Activated CD4-positive, alpha-beta T cell treated with anti-CD3 and anti-CD28 coated beads for 4 hours (primary cell): ENCODE data around the gene RHOG.

Source experiments
- DNase-seq, 2 donors: peaks; one replicate each; pipeline ENCODE4 v3.0.0-alpha.2; 2020

RHOG gene

DNA sequence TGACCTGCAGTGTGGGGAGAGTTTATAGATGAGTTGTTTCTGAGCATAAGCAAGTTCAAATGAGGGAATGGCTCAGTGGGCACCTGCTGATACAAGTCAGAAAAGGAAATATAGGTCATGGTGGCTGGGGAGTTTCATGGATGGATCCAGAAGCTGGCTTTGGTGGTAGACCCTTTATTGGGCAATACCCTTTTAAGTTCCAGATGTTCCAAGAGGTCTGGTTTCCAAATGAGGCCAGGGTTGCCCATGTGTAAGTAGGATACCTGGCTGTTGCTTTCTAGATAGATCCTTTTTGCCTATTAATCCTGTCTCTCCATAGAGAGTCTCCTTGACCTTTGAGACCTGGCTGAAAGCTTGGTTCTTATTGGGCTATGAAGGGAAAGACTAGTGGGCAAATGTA is 16.9 kb upstream of the RHOG start:
- no peak for DNase-seq

DNA sequence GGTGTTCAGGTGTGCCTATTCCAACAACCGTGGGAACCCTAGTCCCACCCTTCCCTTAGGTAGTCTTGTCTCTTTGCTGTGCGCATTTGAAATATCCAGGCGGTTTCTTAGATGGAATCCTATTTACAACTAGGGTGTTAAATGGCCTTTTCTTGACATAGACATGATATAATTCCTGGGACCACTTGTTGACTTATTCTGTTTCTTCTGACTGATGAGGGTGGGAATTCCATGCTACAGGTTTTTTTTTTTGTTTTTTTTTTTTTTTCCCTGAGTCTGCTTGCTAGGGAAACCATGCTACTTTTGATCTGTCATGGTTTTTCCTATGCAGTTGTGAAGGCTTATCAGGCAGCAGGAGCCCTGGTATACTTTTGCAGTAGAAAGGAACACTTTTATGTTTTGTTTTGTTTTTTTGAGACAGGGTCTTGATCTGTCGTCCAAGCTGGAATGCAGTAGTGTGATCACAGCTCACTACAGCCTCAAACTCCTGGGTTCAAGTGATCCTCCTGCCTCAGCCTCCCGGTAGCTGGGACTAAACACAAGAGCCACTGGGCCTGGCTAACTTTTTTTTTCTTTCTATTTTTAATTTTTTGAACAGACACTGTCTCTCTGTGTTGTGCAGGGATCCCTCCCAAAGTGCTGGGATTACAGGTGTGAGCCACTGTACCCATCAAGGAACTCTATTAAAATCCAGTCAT is 16.2 kb upstream of the RHOG start:
- DNase-seq = no peak

DNA sequence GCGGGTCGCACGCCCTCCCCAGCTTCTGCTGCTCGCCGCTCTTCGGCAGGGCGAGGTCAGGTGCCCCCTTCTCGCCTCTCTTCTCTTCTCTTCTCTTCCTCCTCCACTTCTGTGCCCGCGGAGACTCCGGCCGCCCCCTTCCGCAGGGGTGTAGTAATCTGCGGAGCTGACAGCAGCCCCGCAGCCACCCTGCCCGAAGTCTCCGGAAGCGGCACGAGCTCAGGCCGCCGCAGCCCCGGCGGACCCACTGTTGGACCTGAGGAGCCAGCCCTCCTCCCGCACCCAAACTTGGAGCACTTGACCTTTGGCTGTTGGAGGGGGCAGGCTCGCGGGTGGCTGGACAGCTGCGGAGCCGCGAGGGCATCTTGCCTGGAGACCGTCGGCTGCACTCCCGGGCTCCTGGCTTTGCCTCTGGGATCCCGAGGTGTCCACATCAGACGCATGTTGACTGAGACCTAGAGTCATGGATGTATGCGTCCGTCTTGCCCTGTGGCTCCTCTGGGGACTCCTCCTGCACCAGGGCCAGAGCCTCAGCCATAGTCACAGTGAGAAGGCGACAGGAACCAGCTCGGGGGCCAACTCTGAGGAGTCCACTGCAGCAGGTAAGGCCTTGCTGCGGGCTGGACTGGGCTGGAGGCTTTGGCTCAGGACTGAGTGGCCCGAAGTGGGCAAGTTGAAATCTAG is 15.2 kb upstream of the RHOG start:
- DNase-seq = peak in 1 of 2 donors; percentile 35

DNA sequence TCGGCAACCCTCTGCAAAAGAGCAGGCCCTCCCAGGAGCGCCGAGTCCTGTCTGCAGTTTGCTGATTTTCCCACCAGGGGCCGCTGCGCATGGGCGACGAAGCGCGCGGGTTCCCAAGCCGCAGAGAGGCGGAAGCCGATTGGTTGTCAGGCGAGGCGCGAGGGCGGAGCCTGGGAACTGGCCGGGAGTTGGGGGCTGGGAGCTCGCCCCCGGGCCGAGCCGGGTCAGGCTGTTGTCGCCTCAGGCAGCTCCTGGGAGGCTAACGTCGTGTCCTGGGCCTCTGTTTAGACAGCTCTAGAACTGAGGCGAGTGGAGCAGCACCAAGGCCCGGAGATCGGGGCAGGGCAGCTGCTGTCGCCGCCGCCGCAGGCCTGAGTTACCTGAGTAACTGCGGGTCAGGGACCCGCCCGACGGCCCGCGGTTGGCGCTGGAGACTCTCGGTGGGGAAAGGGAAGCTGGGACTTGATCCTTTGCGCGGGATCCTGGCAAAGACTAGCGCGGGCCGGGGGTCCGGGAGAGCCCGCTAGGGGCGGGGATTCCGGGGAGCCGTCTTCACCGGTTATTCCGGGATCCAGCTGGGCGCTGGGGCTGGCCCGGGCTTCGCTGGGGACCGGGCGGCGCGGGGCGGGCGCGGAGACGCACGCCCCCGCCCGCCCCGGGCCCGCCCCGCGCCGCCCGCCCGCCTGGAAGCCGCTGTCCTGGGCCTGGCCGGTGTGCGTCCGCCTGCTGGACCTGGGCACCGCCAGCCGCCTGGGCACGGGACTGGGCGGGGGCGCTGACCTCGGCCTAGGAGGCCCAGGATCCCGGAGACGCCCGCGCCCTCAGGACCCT is 14.4 kb upstream of the RHOG start, which contains the start of gene STIM1:
Gene STIM1 (plus strand): TSS at position 688 of the 831 bp plus-strand sequence. CDS start 607 bp downstream, outside the sequence.
- peak; percentile 95 to 98 for DNase-seq

DNA sequence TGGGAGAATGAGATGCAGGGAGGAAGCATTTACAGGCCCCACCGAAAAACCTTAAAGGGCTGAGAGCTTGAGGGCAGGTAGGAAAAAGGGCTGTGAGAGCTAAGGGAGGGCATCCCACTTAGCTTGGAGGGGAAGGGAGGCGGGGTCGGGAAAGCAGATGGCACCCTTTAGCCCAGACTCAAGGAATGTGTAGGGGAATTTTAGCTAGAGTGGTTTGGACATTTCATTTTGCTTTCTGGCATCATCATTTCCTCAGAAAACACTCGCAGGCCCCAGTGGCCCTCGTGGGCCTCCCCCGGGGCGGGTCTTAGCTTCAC is 13.9 kb upstream of the RHOG start:
- DNase-seq = no peak

DNA sequence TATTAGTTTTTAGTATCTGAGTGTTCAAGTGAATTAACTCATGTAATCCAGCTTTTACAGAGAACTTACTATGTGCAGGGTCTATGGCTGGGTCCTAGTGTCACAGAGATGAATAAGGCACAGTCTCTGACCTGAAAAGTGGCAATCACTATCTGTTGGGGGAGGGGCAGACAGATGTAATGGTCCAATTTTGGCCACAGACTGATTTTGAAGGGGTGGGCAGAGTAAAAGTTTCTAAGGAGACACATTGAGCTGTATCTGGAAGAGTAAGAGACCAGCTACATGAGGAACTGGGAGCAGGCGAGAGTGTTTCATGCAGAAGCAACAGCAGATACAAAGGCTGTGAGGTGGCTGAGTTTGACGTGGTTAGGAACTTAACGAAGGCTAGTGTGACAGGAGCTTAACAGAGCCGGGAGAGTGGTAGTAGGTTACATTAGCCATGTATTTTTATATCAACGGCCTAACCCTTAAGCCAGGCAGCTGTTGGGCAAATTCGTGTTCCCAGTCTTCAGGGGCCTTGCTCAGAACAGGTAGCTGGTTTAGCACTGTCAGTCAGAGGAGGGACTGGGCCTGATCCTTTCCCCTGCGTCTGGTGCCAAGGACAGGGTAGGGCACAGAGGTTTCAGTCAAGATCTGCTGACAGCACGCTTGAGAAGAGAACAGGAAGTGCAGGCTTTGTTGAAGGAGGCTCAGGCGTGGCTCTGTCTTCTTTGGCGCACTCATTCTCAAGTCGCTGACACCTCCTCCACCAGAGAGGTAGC is 13.3 kb upstream of the RHOG start:
- peak; percentile 63 to 65 for DNase-seq

DNA sequence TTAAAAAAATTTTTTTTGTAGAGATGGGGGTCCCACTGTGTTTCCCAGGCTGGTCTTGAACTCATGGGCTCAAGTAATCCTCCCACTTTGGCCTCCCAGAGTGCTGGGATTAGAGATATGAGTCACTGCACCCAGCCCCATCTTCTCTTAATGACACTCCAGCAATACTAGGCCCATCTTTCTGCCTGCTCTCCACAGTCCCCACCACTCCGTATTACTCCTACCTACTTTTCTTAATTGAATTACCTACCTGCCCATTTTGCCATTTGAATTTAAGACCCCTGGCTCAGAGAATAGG is 12.7 kb upstream of the RHOG start:
- DNase-seq = no peak

DNA sequence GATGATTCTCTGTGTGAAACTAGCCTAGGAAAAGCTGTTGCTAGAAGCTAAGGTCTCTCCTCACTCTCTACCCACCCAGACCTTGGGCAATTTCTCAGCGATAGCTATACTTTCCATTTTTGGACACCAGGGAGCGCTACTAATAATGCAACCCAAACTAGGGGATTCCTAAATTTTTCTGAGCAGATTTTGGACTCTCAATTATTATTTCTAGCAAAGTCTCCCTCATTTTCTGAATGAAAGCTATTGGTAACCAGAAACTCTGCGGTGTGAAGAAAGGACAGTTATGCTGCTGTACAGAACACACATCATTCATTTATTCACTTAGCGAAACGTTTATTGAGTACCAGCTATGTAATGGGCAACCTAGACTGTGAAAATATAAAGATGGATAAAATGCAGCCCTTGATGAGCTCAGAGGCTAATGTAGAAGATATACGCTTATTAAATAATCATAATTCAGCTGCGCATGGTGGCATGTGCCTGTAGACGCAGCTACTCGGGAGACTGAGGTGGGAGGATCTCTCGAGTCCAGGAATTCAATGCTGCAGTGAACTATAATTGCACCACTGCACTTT is 8.6 kb upstream of the RHOG start:
- peak in 1 of 2 donors; percentile 74 for DNase-seq

DNA sequence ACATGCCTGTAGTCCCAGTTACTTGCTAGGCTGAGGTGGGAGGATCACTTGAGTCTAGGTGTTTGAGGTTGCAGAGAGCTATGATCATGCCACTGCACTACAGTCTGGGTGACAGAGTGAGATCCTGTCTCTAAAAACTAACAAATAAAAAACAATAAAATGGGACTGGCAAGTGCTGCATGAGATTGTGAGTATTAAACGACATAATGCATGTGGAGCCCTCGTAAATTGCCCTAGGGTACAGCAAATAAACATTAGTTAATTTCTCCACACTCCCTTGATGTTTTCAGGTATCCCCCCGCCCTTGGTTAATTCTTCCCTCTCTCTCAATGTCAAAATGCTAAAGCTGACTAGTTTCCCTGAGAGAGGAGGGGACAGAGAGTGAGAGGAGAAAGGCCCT is 4.9 kb upstream of the RHOG start:
- DNase-seq = no peak

DNA sequence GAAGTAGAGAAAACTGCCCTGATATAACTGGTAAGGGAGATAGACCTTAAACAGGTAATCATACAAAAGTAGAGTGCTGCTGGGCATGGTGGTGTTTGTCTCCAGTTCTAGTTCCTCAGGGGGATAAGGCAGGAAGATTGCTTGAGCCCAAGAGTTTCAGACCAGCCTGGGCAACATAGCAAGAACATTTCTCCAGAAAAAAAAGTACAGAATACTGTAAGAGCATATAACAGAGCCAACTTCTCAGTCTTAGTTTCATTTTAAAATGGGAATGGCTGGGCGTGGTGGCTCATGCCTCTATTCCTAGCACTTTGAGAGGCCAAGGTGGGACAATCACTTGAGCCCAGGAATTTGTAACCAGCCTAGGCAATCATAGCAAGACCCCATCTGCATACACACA is 4.5 kb upstream of the RHOG start:
- DNase-seq = no peak

DNA sequence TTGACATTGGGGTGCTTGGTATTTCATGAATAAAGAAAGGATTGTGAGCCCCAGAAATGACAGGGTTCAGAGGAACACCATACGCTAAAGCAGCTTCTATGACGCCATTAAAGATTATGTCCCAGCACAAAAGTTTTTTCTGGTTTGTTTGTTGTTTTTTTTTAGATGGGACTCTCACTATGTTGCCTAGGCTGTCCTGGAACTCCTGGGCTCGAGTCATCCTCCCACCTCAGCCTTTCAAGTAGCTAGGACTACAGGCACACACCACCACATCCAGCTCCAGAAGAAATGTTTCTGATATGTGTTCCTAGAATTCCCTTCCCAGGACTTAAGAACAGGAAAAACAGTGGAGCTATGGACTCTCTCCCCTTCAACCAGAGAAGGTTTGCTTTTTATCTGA is 2.6 kb upstream of the RHOG start:
- DNase-seq = no peak

DNA sequence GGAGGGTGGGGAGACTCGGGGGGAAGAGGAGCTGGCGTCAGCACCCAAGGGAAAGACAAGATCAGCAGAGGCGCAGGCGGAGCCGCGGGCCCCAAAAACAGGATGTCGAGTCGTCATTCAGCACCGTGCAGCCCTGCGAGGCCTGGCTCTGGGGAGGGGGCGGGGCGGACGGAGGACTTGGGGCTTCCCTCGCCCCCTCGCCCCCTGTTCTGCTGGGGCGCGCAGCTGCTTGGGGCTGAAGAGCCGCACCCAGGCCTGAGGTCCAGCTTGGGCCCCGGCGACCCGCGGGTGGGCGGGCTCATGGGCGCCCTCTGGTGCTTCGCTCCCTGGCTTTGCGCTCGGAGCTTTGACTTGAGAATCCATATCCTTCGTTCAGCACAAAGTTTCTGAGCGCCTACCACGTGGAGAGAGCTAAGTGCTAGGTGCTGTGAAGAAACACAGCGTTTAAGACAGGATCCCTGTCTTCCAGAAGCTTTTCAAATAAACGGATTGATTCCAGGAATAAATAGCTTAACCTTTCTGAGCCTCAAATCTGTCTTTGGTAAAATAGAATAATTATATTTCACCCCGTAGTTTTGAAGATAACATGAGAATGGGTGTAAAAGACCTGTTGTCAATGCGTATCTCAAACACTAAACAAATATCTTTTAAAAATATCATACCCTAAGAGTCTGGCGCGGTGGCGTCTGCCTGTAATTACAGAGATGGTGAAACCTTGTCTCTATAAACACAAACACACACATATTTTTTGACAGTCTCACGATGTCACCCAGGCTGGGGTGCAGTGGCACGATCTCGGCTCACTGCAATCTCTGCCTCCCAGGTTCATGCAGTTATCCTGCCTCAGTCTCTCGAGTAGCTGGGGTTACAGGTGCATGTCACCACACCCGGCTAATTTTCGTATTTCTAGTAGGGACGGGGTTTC is 929 bp upstream of the RHOG start:
- DNase-seq = peak in 1 of 2 donors; percentile 93

DNA sequence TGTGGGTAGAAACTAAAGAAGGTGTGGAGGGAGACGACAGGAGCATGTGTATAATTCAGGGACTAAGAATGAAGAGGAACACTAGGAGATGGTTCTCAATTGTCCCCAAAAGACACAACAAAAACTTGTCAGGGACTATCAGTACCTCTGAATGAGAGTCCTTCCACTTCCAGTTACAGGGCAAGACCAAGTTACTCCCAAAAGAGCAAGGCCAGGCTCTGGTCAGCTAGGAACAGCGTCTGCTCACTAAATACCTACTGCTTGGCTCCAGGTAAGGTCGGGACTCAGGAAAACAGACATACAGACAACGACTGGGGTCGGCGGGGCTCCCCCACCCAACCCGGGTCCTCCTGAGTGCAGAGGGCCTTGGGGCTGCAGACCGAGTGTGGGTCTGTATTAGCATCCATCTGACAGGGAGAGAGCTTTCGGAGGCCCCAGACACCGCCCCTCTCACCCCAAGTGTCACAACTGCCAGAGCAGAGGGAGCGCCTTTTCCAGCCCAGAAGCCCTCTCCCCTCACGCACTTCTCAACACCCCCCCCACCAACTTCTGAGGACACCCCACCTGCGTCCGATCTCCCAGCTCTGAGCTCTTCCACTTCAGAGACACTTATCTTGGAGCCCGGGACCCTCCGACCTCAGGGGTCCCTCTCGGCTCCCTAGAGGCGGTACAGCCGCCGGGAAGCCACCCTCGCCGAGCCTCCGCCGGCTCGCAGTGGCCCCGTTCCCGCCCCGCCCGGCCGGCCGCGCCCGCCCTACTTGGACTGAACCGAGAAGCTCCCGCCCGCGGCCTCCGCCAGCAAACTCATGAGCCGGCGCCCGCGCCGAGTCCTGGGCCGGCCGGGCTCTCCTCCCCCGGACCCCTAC is 522 bp downstream of the RHOG start:
- peak; percentile 35 to 40 for DNase-seq

DNA sequence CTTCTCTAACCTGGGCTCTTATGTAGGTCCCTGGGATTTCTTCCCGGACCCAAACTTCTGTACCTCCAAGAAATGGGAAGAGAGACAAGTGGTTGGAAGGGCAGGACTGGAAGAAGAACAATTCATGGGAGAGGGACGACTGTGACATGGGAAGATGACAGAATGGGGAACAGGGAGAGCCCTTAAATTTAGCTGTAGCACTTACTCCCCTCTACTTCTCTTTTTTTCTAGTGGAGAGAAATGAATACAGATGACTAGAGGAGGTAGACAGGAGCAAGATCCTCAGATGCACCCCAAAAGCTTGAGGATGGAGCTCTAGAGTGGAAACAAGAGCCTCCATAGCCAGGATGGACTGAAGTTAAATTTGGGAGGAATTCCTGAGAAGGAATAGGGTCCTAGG is 2.3 kb downstream of the RHOG start:
- no peak for DNase-seq

DNA sequence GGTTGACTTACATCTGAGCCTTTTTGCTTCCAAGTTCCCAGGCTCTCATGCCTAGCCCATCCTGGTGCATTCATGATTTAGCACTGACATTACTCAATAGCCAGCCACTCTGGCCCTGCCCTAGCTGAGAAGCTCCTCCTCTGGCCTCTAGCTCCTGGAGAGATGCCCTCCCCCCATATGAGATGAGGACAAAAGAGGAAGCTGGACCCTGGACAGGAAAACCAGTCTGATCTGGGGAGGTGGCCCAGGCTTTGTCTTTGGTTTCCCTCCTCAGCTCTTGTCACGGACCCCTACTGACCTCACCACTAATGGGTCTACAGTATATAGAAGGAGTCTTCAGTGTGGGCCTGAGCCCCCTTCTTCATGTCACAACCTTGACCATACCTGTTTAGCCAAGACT is 3.0 kb downstream of the RHOG start:
- DNase-seq = no peak

DNA sequence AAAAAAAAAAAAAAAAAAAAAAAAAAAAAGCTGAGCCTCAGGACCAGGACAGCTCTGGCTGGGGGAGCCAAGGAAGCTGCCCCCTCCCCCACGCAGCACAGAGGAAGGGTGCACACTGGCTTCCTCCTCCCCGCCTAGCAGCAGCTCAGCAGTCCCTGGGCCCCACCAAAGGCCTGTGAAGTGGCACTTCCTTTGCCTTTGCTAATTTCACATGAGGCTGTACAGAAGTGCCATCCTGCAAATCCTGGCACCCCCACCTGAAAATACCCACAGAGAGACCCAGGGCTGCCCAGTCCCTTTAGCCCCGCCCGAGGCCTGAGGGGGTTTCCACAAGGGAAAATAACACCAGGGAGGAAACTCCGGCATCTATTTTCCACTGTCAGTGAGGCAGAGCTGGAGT is 3.9 kb downstream of the RHOG start:
- peak; percentile 48 to 50 for DNase-seq

DNA sequence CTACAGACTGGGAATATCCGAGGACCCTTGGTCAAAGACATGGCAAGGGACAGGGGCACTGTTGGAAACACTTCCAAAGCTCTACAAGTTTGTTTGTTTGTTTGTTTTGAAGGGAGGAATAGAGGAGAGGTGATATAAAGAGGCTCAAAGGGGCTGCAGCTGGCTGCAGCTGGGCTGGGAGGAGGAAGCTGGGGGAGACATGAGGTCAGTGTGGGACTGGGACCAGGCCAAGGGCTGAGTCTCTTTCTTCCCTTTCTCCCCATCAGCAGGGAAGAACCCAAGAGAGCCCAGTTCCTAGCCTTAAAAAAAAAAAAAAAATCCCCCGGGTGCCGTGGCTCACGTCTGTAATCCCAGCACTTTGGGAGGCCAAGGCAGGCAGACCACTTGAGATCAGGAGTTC is 5.0 kb downstream of the RHOG start:
- DNase-seq = no peak

DNA sequence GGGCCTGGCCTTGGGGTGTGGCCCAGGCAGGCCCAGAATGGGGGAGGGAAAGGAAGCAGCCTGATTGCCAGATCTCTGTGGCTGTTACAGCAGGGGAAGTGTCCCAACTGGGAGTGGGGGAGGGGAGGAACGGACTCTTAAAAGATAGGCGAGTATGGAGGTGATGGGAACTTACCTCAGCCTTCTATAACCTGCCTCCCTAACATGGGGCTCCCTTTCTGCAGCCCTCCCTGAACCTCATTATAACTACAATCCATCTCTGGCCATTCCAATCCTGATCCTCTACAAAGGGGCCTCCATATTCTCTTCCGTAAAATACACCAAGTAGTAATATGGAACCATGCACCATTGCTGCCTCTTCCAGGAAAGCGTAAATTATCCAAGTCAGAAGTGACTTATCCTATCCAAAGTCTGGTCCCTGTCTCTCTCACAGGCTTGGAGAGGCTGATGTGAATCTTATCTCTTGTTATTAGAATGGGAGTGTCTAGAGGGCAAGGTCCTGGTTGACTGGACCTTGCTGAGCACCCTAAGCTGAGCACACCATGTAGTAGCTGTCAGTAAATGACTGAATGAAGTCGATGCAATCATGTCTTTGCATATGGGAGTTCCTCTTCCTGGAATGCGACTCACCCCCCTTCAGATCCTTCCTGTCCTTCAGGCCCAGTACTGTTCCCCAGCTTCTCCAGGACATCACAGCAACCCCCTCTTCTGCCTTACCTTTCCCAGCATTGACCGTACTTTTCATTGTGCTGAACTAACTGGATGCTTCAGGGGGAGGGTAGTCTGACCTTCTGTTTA is 5.9 kb downstream of the RHOG start:
- DNase-seq = no peak

DNA sequence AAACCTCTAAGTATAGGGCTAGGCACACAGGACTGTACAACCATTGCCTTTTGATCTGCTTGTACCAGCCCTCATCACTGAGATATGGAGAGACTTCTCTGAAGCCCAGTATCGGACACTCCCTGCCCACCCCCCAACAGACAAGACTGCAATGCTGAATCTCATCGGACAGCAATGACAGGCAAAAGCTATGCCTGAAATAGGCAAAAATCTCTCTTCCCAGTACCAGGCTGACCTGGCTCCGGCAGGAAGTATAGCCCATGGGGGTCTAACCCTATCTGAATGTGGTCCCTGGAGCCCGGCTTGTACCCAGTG is 6.5 kb downstream of the RHOG start:
- DNase-seq = no peak

DNA sequence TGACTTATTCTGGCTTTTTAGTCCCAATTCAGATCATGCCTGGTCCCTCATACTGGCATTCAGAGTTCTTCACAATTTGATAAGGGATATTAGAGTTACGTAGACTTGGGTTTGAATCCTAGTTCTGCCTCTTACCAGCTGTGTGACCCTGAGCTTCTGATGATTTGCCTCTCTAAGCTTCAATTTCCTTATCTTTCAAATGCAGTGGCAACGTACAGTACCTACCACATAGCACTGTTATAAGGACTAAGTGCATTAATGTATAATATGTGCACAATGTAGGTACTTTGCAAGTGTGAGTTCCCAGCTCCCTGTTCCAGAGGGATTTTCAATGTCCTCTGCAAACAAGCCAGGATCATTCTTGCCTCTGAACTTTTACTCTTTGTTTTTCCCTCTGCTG is 7.3 kb downstream of the RHOG start:
- DNase-seq = no peak
